ENCODE results near the gene PPP1R12B. TPM values are rescaled to one million over a fixed set of nuclear protein-coding genes. Genes with fewer than 3 reads are reported as not detected.
"Not testable (repeated sequence)": the region's sequence is repeated elsewhere in the genome, so short reads cannot be mapped to it uniquely, and the experiment has no call there.

The PPP1R12B gene
- total RNA-seq, 1 donor from 2014 or later = 404 TPM

DNA sequence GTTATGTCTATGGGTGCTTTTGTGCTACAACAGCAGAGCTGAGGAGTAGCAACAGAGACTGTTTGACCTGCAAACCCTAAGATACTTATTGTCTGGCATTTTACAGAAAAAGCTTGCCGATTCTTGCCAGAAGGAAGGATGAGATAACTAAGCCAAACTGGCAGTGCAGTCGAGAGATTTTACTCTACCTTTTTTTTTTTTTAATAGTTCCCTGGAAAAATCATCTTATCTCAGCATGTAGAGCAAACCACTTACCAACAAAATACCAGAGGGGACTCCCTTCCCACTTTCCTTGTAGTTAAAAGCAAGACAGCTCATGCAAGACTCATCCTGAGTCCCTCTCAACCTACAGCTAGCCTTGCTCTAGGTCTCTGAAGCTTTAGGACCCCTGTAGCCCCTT is 228.9 kb downstream of the PPP1R12B start:
- H3K9me3 ChIP-seq = no peaks in the 10 kb centered on the region
- intact Hi-C loops (cut with DNase I) = no loop called here
- peaks cover 59 to 60% of the 10 kb centered on the region in 2 donors for H3K36me3 ChIP-seq
- peaks cover 14 to 54% of the 10 kb centered on the region in 2 donors for H3K4me1 ChIP-seq
- TF ChIP-seq CTCF (IDR thresholded peaks at IDR 0.05) = no peak
- H3K27ac ChIP-seq = peak overlapping the region; percentile 36 to 55
- DNase-seq (ENCODE audit: low spot score in 2 of 2) = no peak
- H3K4me3 ChIP-seq = no peak overlapping the region
- no peaks in the 10 kb centered on the region for H3K27me3 ChIP-seq

DNA sequence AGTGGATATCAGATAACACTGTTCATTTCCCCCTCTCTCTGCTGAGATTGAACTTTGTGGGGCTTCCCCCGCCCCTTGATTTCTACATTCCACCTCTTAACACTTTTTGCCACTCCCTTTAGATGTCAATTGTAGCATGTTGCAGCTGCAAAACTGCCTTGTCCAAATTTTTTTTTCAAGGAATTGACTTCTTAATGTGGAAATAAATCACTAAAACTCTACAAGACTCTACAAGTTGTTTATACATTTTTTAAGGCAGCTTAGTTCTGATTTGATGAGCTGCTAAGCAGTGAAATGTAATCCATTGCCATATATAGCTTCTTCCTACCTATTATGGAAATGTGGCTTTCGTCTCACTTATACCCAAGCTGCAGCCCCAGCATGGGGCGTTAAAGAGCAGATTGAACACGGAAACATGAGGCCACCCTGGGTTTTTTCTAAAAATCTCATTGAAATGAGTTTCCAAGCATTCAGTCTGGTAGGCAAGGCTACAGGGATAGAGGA is 229.6 kb downstream of the PPP1R12B start:
- peaks cover 54 to 60% of the 10 kb centered on the region in 2 donors for H3K36me3 ChIP-seq
- no peak overlapping the region for H3K4me3 ChIP-seq
- H3K27ac ChIP-seq = peak overlapping the region; percentile 36 to 55
- no peak for TF ChIP-seq CTCF (IDR thresholded peaks at IDR 0.05)
- DNase-seq (ENCODE audit: low spot score in 2 of 2) = no peak
- intact Hi-C loops (cut with DNase I) = no loop called here
- H3K4me1 ChIP-seq = peaks cover 14 to 51% of the 10 kb centered on the region in 2 donors
- H3K27me3 ChIP-seq = no peaks in the 10 kb centered on the region
- H3K9me3 ChIP-seq = no peaks in the 10 kb centered on the region

DNA sequence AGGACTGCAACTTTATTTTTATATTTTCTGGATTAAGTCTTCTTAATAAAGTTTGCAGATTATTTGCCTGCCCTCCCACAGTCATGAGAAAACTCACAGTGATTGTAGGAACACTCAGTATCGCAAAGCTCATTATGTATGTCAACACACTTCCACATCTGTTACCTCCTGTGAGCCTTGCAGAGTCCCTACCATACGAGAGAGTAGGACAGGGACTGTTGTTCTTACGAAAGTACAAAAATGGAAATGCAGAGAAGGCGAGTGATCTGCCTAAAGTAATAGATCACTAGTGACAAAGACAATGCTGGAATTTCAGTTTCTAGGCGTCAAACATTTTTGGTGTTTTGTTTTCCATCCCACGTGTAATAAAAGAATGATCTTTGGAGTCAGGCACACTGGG is 230.1 kb downstream of the PPP1R12B start:
- Histone ChIP-seq H3K4me3 (no peak overlapping the region), H3K9me3 (no peaks in the 10 kb centered on the region), H3K27me3 (no peaks in the 10 kb centered on the region), H3K27ac (peak overlapping the region; percentile 36 to 55), H3K4me1 (peaks cover 14 to 51% of the 10 kb centered on the region in 2 donors), H3K36me3 (peaks cover 50 to 60% of the 10 kb centered on the region in 2 donors)
- TF ChIP-seq CTCF (IDR thresholded peaks at IDR 0.05) = no peak
- intact Hi-C loops (cut with DNase I) = no loop called here
- DNase-seq (ENCODE audit: low spot score in 2 of 2) = no peak

- Histone ChIP-seq H3K27ac (peak overlapping the region; percentile 36 to 55), H3K4me1 (peaks cover 14 to 45% of the 10 kb centered on the region in 2 donors), H3K9me3 (no peaks in the 10 kb centered on the region), H3K27me3 (no peaks in the 10 kb centered on the region), H3K4me3 (no peak overlapping the region), H3K36me3 (peaks cover 49 to 60% of the 10 kb centered on the region in 2 donors)
- DNase-seq (ENCODE audit: low spot score in 2 of 2) = no peak
- intact Hi-C loops (cut with DNase I) = loop anchor here (10.0 kb wide), 1 partner anchor 375 kb away; no protein-coding TSS in a partner anchor
- no peak for TF ChIP-seq CTCF (IDR thresholded peaks at IDR 0.05)
These were observed 231.3 kb downstream of the PPP1R12B start for GRCh38 chr1:202579806-202580205.

GRCh38 chr1:202580619-202581018 is 232.1 kb downstream of the PPP1R12B start:
- no peak overlapping the region for H3K4me3 ChIP-seq
- intact Hi-C loops (cut with DNase I) = loop anchor here (10.0 kb wide), 1 partner anchor 376 kb away; no protein-coding TSS in a partner anchor
- no peak for TF ChIP-seq CTCF (IDR thresholded peaks at IDR 0.05)
- no peak for DNase-seq (ENCODE audit: low spot score in 2 of 2)
- H3K4me1 ChIP-seq = peaks cover 14 to 46% of the 10 kb centered on the region in 2 donors
- no peaks in the 10 kb centered on the region for H3K27me3 ChIP-seq
- peaks cover 41 to 56% of the 10 kb centered on the region in 2 donors for H3K36me3 ChIP-seq
- H3K27ac ChIP-seq = peak overlapping the region; percentile 36 to 55
- no peaks in the 10 kb centered on the region for H3K9me3 ChIP-seq

- peaks cover 8 to 46% of the 10 kb centered on the region in 2 donors for H3K4me1 ChIP-seq
- intact Hi-C loops (cut with DNase I) = loop anchor here (10.0 kb wide), 1 partner anchor 378 kb away; no protein-coding TSS in a partner anchor
- H3K27ac ChIP-seq; H3K27me3 ChIP-seq; H3K9me3 ChIP-seq; DNase-seq (ENCODE audit: low spot score in 2 of 2); H3K4me3 ChIP-seq: not testable (repeated sequence)
- H3K36me3 ChIP-seq = peaks cover 38 to 58% of the 10 kb centered on the region in 2 donors
These were observed 233.9 kb downstream of the PPP1R12B start for GRCh38 chr1:202582350-202582749.
